WERI-Rb-1 (cell line): ENCODE data around the gene LECT2.

Experiments
- DNase-seq: peaks from one replicate; pipeline ENCODE4 v3.0.0-alpha.2; 2020
- H3K27ac ChIP-seq: fragments of 250-450 bp; sonication (Bioruptor Pico); 2 replicates; pipeline ENCODE4 v1.5.1; 2020; ENCODE audit warnings: mild to moderate bottlenecking, moderate library complexity
- H3K27me3 ChIP-seq: fragments of 250-450 bp; sonication (Bioruptor Pico); 2 replicates; pipeline ENCODE4 v1.5.1; 2021; ENCODE audit warnings: mild to moderate bottlenecking, low read depth, moderate library complexity; ENCODE audit not compliant: insufficient read depth, severe bottlenecking
- H3K36me3 ChIP-seq: fragments of 250-450 bp; sonication (Bioruptor Pico); 2 replicates; pipeline ENCODE4 v1.5.1; 2020; ENCODE audit warnings: mild to moderate bottlenecking, moderate library complexity
- H3K4me3 ChIP-seq: 2 replicates; pipeline ENCODE4 v1.5.1; 2011; ENCODE audit warnings: low read depth, mild to moderate bottlenecking, control low read depth, low read length
- H3K9me3 ChIP-seq: fragments of 250-450 bp; sonication (Bioruptor Pico); 2 replicates; pipeline ENCODE4 v1.5.1; 2021; ENCODE audit warnings: mild to moderate bottlenecking, moderate library complexity; ENCODE audit not compliant: severe bottlenecking
- CTCF ChIP-seq: IDR thresholded peaks from 2 replicates; pipeline ENCODE4 v1.5.1; 2011; ENCODE audit warnings: low read depth, mild to moderate bottlenecking, control low read depth, inconsistent platforms, low read length

LECT2 gene

GRCh38 chr5:135934939-135935338 lies 19.8 kb downstream of the LECT2 start:
- DNase-seq = no peak
- H3K36me3 ChIP-seq = no peaks in the 10 kb centered on the region
- no peak for TF ChIP-seq CTCF
- no peaks in the 10 kb centered on the region for H3K9me3 ChIP-seq
- H3K27ac ChIP-seq = no peak overlapping the region
- H3K27me3 ChIP-seq = peaks cover 3% of the 10 kb centered on the region
- H3K4me3 ChIP-seq = no peak overlapping the region

- no peaks in the 10 kb centered on the region for H3K36me3 ChIP-seq
- H3K27ac ChIP-seq = no peak overlapping the region
- H3K9me3 ChIP-seq = no peaks in the 10 kb centered on the region
- H3K27me3 ChIP-seq = peaks cover 3% of the 10 kb centered on the region
- DNase-seq = no peak
- no peak for TF ChIP-seq CTCF
- peak overlapping the region; percentile 56; the same call in 1 of the 2 replicates for H3K4me3 ChIP-seq
Measured at GRCh38 chr5:135930949-135931295, 23.9 kb downstream of the LECT2 start.

GRCh38 chr5:135930029-135930948 lies 24.5 kb downstream of the LECT2 start:
- peak; percentile 47 for TF ChIP-seq CTCF
- peaks cover 3% of the 10 kb centered on the region for H3K27me3 ChIP-seq
- peak; percentile 70 for DNase-seq
- H3K36me3 ChIP-seq = no peaks in the 10 kb centered on the region
- peak overlapping the region; percentile 6; the same call in 1 of the 2 replicates for H3K27ac ChIP-seq
- H3K9me3 ChIP-seq = no peaks in the 10 kb centered on the region
- H3K4me3 ChIP-seq = peak overlapping the region; percentile 56

GRCh38 chr5:135921388-135921787 lies 33.4 kb downstream of the LECT2 start:
- no peak for DNase-seq
- H3K9me3 ChIP-seq = no peaks in the 10 kb centered on the region
- H3K4me3 ChIP-seq = no peak overlapping the region
- no peak for TF ChIP-seq CTCF
- no peak overlapping the region for H3K27ac ChIP-seq
- peaks cover 19% of the 10 kb centered on the region for H3K27me3 ChIP-seq
- no peaks in the 10 kb centered on the region for H3K36me3 ChIP-seq

GRCh38 chr5:135920199-135920598 lies 34.6 kb downstream of the LECT2 start:
- TF ChIP-seq CTCF = no peak
- Histone ChIP-seq H3K4me3 (no peak overlapping the region), H3K36me3 (no peaks in the 10 kb centered on the region), H3K9me3 (no peaks in the 10 kb centered on the region), H3K27me3 (peaks cover 27% of the 10 kb centered on the region), H3K27ac (no peak overlapping the region)
- no peak for DNase-seq
